ENCODE measurements around the gene CMC1. TPM values are rescaled to one million over a fixed set of nuclear protein-coding genes. Genes with fewer than 3 reads are reported as not detected.

CMC1 gene
- total and polyA plus RNA-seq, 9 of the 15 experiments (the other 6 are each of a cell fraction or from before 2014, with no cell fraction given) = 15.9 to 74.6 (median 48.9) TPM

GRCh38 chr3:28348629-28349468 lies 107.4 kb downstream of the CMC1 start, which contains the start of the genes AZI2 and ZCWPW2 (continued):
- TF ChIP-seq ZBTB40 (IDR thresholded peaks at IDR 0.05) = peak; percentile 92
- TF ChIP-seq ZBTB40 (CRISPR knock-in tag; IDR thresholded peaks at IDR 0.05) = no peak
- TF ChIP-seq TRIM28 (IDR thresholded peaks at IDR 0.05) = 0 out of 2 replicates have a peak, but pooled peaks have one; percentile 19
- TF ChIP-seq PTRF (tag; IDR thresholded peaks at IDR 0.05) = no peak
- TF ChIP-seq BACH1 (tag; IDR thresholded peaks at IDR 0.05) = no peak
- TF ChIP-seq HBP1 (CRISPR knock-in tag; IDR thresholded peaks at IDR 0.05) = peak; percentile 44; the same call in 1 of the 2 replicates
- TF ChIP-seq CBFB (CRISPR knock-in tag; IDR thresholded peaks at IDR 0.05) = no peak
- TF ChIP-seq NCOA4 (IDR thresholded peaks at IDR 0.05; ENCODE audit: partially characterized antibody) = no peak
- TF ChIP-seq ZNF175 (CRISPR knock-in tag; IDR thresholded peaks at IDR 0.05; ENCODE audit: low read depth) = no peak
- TF ChIP-seq SRSF1 (IDR thresholded peaks at IDR 0.05; ENCODE audit: low read depth, low read length) = no peak; the same call in 1 of the 2 replicates
- no peak; the same call in 1 of the 2 replicates for TF ChIP-seq SMARCC2 (IDR thresholded peaks at IDR 0.05; ENCODE audit: low read depth)
- TF ChIP-seq CCNT2 (IDR thresholded peaks at IDR 0.05; ENCODE audit: borderline replicate concordance, extremely low read depth, insufficient read length, low read depth, low read length) = peak; percentile 42
